Measurements from ENCODE around the gene TLR7.
A peak's percentile ranks its signal among the peaks of the same experiment; 100 is the strongest.

Gene TLR7

GRCh38 chrX:12891915-12892506, 25.1 kb downstream of the TLR7 start:
- DNase-seq: no peak

- DNase-seq: no peak
Measured at GRCh38 chrX:12892716-12893115, 25.8 kb downstream of the TLR7 start.

- DNase-seq: peak; percentile 57
Measured at GRCh38 chrX:12894074-12895030, 27.5 kb downstream of the TLR7 start.

- no peak for DNase-seq
Measured at GRCh38 chrX:12895866-12896265, 29.0 kb downstream of the TLR7 start.

- DNase-seq: no peak
Measured at GRCh38 chrX:12896935-12897334, 30.1 kb downstream of the TLR7 start.

- no peak for DNase-seq
Measured at GRCh38 chrX:12898073-12898472, 31.2 kb downstream of the TLR7 start.

GRCh38 chrX:12899506-12899905, 32.6 kb downstream of the TLR7 start:
- no peak for DNase-seq

- DNase-seq: peak; percentile 78
Measured at GRCh38 chrX:12901486-12901885, 34.6 kb downstream of the TLR7 start.

- DNase-seq: no peak
Measured at GRCh38 chrX:12903646-12904045, 36.8 kb downstream of the TLR7 start.

GRCh38 chrX:12906046-12906761, 39.3 kb downstream of the TLR7 start, which contains the start of gene TLR8:
Gene TLR8, plus strand, starts transcription at chrX:12906620. Its CDS starts 87 bp downstream, at chrX:12906707.
- DNase-seq: no peak

- DNase-seq: no peak
Measured at GRCh38 chrX:12910423-12911121, 43.7 kb downstream of the TLR7 start.

- no peak for DNase-seq
Measured at GRCh38 chrX:12911122-12911470, 44.2 kb downstream of the TLR7 start.

- no peak for DNase-seq
Measured at GRCh38 chrX:12912791-12913482, 46.1 kb downstream of the TLR7 start.

- no peak for DNase-seq
Measured at GRCh38 chrX:12917753-12918152, 50.9 kb downstream of the TLR7 start.

GRCh38 chrX:12919051-12919450, 52.2 kb downstream of the TLR7 start:
- DNase-seq: no peak

GRCh38 chrX:12919620-12920019, 52.7 kb downstream of the TLR7 start:
- DNase-seq: no peak

- DNase-seq: no peak
Measured at GRCh38 chrX:12920990-12921389, 54.1 kb downstream of the TLR7 start.

GRCh38 chrX:12921886-12922598, 55.2 kb downstream of the TLR7 start:
- no peak for DNase-seq

GRCh38 chrX:12922599-12922919, 55.7 kb downstream of the TLR7 start:
- no peak for DNase-seq

GRCh38 chrX:12929701-12930100, 62.8 kb downstream of the TLR7 start:
- DNase-seq: no peak

GRCh38 chrX:12930150-12930549, 63.3 kb downstream of the TLR7 start:
- no peak for DNase-seq

GRCh38 chrX:12932244-12932643, 65.4 kb downstream of the TLR7 start:
- no peak for DNase-seq

All from activated CD8-positive, alpha-beta memory T cell treated with anti-CD3 and anti-CD28 coated beads, Interleukin-2, amount 50 U/mL, for 48 hours (primary cell).